Stimulated activated CD4-positive, alpha-beta T cell treated with anti-CD3 and anti-CD28 coated beads, Interleukin-15, amount 100 ng/mL, for 48 hours (primary cell): Measurements from ENCODE around the gene UNC5B.

Experiments used
- DNase-seq, 2 donors: peaks; one replicate each; pipeline ENCODE4 v3.0.0-alpha.2; 2020; ENCODE audit warnings: low read depth in 2 of 2

The UNC5B gene

DNA sequence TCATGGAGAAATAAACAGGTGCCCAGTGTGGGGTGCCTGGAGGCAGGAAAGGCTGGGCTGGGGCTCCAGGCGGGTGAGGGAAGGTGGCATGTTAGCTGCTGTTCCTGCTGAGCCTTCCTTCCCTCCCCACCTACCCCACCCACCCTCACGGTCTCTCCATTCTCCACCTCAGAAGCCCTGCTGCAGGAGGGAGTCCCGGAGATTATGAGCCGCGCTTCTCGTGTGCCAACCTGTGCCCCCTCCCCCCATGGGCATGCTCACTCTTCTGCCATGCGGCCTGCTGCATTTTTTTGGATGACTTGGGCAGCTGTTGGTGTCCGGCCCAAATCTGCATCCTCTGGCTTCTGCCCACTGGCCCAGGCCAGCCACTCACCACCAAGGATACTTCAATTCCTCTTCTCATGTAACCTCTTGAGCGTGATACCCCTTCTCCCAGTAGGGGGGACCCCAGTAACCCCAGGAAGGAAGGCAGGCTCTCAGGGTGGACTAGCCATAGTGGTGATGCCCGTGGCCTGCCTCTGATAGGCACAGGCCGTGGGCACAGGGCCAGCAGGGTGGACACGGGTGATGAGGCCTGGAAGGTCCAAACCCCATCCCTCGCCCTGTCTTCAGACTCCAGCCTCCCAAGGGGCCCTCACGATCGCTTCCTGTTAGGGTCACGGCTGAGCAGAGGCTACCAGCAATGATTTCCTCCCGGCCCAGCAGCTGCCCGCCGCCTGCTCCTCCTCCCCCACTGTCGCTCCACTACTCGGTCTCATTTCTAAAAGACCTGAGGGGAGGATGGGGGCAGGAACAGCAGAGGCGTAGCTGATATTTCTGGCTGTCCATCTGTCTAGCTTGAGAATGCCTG is 27.8 kb downstream of the UNC5B start:
- no peak for DNase-seq

- DNase-seq, result no peak
These were observed 28.9 kb downstream of the UNC5B start for GRCh38 chr10:71241114-71241829.

DNA sequence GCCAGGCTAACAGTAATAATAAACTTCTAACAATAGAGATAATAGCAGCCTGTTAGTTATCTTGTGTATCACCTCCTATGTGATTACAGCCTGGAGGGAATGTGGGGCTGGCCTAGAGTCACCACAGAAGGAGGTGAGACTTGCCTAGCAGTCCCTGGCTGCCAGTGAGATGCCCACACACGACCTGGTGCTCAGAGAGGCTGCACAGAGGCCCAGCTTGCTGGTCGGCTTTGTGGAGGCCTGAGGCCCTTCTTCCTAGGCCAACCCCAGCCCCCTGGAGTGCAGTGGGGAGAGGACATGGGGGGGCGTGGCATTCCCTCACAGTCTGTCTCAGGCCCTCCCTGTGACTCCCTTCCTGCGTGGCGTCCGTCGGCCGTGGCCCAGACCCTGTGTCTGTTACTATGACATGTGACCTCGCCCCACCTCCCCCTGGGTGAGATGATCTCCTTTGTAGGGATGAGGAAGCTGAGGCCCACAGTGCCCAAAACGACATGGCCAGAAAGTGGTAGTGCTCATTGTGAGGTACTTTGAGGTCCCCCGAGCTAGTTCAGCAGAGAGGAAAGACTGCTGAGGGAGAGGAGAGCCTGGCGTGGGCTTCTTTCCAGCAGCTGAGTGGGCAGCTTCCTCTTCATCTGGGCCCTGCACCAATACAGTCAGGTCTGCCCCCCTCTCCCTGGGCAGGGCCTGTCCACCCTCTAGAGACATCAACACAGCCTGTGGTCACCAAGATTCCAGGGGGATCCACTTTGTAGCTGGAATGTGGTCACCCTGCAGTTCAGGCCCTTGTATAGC is 29.7 kb downstream of the UNC5B start:
- no peak for DNase-seq

DNA sequence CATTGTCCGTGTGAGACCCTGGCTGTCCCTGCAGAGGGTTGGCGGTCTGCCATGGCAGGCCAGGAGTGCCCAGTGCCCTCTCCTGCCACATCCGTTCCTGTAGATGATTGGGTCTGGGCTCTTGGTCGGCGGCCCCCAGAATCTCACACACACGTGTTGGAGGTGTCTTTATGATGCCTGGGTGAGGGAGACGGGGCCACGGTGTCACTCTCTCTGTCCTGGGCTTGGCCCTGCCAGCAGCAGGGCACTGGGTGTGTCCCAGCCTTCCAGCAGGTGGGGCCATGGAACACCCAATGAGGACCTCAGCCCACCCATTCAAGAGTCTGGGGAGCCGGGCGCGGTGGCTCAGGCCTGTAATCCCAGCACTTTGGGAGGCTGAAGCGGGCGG is 30.2 kb downstream of the UNC5B start:
- DNase-seq, result no peak

- DNase-seq, result no peak
These were observed 31.5 kb downstream of the UNC5B start for GRCh38 chr10:71243756-71244395.

DNA sequence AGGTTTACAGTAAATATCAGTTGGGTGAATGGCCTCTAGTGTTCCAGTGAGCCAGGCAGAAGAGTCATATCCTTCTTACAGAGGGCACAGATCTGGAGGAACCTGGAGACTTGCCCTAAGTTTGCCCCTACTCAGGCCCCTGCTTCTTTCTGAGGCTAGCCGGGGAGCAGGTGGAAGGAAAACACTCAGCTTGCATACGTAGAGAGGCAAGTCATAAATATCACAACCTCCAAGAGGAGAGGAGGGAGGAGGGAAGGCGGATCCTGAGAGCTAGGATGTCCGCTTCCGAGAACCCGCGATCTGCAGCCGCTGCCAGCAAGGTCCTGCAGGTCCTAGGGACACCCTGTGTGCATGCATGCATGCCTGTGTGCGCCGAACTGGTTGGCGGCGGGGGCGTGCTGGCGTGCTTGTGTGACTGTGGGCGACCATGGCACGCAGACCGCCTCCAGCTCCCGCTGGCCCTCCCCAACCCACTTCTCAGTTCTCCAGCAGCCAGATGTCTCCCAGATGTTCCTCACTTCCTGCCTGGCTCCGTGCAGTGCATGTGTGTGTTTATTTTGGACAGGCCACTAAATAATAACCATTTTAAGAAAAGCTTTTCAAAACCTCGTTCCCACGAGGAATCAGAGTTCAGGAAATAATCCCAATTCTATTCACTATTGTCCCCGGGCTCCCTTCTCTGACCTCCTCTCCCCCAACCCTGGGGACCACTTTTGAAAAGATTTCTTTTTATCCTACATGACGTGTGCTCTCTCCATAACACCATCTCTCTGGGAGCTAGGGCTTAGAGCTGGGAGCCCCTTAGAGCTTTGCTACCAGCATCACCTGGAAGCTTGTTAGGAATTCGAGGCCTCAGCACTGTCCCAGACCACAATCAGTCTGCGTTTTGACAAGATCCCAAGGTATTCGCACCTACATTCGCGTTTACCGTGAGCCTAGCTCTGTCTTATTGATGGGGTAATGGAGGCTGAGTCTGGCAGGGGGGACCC is 32.4 kb downstream of the UNC5B start:
- no peak for DNase-seq

GRCh38 chr10:71245420-71246325 is 33.3 kb downstream of the UNC5B start:
- DNase-seq, result no peak

GRCh38 chr10:71246591-71247413 is 34.4 kb downstream of the UNC5B start:
- DNase-seq, result no peak

- DNase-seq, result no peak
These were observed 35.0 kb downstream of the UNC5B start for GRCh38 chr10:71247414-71247705.

DNA sequence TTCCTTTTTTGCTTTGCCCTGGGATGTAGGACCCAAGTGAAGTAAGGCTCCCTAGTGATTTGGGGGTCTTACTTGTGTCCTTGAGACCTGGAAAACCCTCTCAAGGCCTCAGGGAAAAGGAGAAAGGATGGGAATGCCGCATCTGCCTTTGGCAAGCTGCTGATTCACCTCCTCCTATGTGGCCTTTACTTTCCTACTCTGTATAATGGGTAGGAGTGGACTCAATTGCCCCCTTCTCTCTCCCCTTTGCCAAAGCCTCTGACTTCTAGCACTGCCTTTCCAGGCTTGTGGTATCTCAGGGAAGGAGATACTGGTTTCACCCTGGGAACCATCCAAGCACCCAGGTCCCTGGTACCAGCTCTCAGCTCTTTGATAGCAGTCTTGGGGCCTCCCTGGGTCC is 35.4 kb downstream of the UNC5B start:
- no peak for DNase-seq

DNA sequence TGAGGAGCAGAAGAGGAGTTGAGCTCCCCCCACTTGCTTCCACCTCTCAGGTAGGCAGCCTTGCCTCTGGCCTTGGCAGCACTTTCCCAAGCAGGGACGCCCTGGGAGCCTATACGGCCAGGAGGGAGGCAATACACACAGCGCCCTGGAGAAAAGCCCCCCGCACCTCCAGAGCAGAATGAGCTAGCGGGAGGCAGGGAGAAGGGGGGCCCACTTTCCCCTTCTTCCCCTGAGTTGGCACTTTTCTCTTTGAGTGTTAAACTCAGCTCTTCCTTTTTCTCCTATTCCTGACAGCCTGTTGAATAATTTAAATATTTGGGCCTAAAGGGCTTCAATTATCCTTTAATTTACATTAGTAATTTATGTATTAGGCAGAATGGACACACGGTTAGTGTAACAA is 35.8 kb downstream of the UNC5B start:
- no peak for DNase-seq

- DNase-seq, result no peak
These were observed 37.6 kb downstream of the UNC5B start for GRCh38 chr10:71249996-71250395.

DNA sequence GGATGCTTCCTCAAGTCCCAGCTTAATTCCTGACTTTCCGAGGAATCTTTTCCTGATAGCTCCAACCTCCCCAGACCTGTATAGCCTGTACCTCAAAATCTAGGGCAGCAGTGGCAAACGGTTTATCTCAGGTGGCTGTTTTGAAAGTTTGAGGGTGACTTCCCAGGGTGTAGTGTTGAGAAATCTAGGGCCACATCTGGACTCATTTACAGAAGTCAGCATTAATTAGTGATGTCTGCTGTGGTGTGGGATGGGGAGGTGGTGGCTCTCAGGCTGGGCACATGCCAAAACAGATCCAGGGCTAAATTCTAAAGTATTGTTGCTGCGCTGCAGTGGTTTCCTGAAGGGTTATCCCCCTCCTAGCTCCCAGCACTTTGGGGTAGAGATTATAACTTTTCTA is 38.0 kb downstream of the UNC5B start:
- no peak for DNase-seq

DNA sequence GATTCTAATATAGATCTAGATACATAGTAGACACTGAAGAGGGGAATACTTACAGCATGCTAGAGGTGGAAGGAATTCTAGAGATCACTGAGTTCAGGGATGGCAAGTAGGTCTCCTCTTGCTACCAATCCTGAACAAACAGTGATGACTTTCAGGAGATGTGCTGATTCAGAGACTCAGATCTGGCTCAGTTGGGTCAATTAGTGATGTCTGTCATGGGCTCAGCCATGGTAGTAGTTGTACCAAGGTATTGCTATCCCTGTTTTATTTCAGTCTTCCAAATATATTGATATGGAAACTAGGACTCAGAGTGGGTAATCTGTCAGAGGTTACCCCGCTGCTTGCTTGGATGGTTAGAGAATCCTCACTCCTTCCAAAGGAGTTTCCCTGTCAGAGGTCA is 38.5 kb downstream of the UNC5B start:
- DNase-seq, result no peak

- DNase-seq, result no peak
These were observed 38.9 kb downstream of the UNC5B start for GRCh38 chr10:71251319-71251718.

DNA sequence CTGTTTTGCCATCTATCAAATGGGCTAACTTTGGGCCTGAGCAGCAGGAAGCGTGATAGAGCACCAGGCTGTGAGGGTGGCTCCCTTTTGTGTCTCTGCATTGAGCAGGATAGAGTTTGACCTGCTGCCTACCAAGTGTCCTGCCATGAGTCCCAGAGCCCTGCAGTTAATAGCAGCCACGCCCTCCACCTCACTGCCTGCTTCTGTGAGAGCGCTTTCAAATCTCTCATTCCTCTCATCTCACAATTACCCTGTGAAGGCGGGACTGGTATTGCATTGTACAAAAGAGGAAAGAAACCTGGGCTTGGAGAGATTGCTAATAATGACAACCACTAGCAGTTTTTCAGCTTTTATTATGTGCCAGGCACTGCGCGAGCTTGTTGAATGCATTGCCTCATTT is 39.9 kb downstream of the UNC5B start:
- DNase-seq, result no peak

DNA sequence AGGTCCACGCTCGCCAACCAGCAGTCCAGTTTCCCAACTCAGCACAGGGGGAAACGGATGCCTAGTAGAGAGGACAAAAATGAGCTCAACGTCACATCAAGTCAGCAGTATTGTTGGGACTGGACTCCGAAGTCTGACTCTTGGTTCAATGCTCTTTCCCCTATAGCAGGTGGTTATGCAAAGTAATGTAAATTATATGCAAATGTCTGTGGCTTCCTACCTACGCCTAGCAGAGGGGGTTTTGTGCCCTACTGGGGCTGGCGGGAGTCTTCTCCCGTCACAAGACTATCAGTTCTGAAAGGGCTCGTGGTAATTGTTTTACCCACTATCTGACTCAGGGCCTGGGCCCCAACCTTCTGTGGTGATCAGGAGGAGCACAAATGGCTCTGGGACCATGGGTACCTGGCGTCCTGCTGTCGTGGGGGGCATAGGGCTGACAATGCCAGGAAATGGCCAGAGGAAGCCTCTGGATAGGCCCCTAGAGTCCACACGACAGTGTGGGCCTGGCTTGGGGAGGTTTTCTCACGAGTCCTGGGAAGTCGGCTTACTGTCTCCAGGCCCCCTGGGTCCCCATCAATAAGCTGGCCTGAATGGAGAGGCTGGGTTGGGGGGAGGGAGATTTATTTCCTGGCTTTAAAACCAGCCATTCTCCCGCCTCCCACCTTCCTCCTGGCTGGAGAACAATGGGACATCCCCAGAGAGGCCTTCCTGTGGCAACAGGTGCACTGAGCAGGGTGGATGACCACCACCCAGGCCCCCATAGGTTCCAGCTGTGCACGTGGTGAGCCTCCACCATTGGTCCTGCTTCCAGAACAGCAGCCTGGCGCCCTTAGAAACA is 41.8 kb downstream of the UNC5B start:
- DNase-seq, result no peak
